Activated CD4-positive, CD25-positive, alpha-beta regulatory T cell treated with anti-CD3 and anti-CD28 coated beads, Interleukin-2, amount 50 U/mL, for 16 hours (primary cell): ENCODE results near the gene FSD1L.
A peak's percentile ranks its signal among the peaks of the same experiment; 100 is the strongest.

Experiments
- DNase-seq: peaks from one replicate; pipeline ENCODE4 v3.0.0-alpha.2; 2020; ENCODE audit warnings: low read depth, low spot score

The FSD1L gene

DNA sequence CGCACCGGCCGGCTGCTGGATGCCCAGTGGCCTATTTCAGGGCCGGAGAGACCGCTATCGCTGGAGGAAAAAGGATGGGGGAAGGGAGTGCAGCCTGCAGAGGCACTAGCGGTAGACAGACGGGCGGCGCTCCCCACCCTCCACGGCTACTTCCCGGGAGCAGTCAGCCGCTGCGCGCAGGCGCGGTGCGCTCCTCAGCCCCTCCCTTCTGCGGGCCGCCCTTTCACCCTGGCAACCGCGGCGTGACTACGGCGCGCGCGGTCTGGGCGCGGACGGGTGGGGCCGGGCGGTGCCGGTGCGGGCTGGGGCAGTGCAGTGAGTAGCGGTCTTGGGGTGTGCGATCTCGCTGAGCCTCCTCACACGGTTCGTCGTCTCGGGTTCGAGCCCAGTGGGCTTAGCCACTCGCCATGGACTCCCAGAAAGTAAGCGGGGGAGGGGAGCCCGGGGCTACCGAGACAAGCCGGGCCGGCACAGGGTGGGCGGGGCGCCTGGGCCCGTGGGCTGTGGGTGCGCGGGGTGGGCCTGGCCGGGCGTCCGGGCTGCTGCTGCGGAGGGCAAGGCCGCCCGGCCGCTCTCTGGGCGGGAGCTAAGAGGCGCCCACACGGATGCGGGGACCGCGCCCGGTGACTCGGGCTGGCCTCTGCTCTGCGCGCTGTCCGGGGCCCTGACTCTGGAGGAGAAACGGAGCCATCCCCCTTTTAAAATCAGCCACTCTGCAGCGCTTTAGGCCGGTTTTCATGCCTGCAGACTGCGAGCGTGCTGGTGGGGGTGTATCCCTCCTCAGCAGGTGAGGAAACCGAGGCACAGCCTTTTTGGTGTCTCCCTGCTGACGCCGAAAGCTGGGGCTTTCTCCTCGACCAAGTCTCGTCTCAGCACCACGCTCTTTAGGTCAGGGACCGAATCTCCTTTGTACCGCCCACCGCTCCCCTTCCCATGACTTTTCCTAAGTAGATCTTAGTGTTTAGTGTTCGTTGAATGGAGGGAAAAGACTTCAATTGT, at the start of gene FSD1L:
Gene FSD1L (plus strand): TSS at position 221 of the 999 bp plus-strand sequence. CDS start 187 bp downstream, at position 408.
- DNase-seq: peak; percentile 50

DNA sequence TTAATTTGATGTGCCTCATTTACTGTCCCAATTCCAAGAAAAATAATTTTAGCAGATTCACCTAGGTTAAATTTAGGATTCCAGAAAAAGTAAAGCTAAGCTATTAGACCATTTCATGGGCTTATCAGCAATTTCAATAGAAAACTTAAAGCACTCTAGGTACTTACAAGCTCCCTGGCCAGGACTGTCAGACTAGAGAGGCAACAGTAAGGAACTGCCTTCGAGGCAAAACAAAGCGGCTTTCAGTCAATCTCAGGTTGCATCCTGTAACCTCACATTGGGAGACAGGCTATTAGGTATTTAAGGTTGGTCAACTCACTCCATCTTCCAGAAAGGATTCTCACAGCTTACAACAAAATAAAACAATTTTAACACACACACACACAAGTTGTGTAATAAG, 48.7 kb upstream of the FSD1L start:
- DNase-seq: no peak

DNA sequence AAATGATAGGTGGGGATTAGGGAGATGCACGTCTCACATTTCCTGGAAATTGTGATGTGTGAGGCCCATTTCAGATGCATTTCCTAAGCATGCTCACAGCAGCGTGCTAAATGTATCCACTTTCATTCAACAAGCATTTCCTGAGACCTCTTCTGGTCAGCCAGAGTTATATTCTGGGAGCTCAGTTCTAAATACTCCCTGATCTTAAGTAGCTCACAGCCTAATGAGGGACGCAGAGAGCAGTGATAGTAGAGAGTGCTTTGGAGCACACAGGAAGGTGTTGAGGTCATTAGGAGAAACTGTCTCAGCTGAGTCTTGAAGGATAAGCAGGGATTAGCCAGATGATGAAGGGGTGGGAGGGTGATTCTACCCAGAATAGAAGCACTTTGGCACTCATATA, 46.2 kb upstream of the FSD1L start:
- DNase-seq: no peak

DNA sequence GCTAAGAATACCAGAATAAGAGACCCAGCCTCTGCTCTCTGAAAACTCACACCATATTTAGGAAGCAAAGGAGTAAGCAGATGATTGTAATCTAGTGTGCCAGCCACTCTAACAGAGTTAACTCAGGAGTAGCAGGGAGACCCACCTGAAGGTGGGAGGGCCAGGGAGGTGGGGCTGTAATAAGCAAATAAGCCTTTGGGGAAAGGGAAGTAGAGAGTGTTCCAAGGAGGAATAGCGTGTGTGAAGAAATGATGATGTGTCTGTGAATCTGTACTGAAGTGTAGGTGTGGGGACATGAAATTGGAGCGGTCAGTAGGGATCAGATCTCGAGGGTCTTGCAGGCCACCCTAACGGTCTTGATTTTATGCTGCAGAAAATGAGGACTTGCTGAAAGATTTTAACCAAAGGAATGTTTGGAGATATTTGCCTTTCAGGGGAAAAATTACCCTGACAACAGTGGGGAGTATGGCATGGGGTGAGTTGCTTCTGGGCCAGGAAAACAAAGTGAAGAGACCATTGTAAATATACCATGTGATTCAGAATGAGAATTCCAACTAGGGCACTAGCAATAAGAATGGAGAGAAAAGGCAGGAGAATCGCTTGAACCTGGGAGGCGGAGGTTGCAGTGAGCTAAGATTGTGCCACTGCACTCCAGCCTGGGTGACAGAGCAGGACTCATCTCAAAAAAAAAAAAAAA, 44.1 kb upstream of the FSD1L start:
- DNase-seq: no peak

DNA sequence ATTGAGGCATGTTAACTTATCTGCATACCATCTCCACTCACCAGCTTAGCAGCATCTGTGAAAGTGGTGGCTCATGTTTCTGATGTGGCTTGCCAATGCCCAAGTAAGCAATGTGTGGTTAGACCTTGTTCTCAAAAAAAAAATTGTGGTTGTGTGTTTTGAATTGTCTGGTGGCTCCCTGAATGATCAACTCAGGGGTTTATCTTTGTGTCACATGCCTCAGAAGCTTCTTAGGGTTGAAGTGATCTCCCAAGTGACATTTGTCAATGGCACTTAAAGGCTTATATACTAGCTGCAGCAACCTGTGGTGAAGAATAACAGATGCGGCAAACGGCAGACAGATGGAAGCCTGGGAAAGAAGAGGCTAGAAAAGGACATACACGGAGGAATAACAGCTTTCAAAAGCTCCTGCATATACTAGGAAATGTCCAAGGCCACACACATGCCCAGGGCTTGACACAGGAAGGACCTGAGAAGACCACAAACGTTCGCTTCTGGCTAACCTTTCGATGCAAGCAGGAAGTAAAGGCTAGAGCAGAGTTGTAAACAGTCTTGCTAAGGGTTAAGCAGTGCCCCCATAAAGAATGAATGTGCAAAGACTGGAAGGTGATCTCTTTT, 42.2 kb upstream of the FSD1L start:
- DNase-seq: no peak

DNA sequence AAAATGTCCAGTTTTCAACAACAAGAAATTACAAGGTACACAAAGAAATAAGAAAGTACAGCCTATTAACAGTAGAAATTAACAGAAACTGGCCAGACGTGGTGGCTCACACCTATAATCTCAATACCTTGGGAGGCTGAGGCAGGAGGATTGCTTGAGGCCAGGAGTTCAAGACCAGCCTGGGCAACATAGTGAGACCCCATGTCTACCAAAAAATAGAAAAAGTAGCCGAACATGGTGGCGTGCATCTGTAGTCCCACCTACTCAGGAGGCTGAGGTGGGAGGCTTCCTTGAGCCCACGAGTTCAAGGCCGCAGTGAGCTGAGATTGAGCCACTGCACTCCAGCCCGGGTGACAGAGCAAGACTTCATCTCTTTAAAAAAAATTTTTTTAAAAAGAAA, 41.5 kb upstream of the FSD1L start:
- no peak for DNase-seq

DNA sequence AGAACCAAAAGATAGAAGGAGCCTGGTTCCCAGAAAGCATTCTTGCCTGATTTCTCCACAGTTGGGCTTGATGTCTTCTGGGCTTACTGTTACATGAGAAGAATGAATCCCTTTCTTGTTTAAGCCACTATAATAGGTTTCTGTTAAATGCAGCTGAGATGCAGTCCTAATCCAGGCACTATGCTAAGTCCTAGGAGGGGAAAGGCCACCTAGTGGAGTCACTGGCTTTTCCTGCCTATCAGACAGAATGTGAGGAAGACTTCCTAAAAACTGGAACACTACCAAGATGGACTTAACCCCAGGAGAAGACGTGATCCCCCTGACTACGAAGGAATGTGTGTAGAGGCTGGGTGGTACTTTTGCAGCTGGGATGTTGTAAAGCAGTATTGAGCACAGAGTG, 34.3 kb upstream of the FSD1L start:
- no peak for DNase-seq

DNA sequence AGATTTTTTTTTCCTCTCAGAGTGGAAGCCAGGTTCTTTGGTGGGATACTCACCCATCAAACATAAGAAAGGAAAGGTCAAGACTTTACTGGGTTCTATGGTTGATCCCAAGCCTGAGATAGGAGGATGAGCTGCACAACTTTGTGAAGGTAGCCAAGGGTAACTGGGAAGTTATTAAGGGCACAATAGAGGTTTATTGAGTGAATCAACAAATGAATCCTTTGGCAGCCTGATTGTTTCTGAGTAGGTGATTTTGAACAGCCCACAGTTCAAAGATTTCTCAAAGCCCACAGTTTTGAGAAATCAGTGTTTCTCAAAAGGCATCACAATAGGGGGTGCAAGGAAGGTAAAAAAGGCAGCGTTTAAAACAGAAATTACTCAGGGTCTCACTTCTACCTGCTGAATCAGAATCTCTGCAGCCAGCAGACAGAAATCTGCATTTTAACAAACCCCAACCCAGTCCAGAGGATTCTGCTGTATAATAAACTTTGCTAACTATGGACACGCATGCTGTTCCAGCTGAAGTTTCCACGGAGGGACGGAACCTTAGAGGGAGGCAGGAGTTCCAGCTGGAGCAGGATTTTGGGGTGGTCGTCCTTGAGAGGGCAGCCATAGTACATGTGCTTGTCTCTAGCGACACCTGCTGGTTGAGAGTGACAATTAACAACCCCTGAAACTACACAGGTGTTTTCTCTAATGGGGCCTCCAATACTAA, 32.7 kb upstream of the FSD1L start:
- DNase-seq: peak; percentile 40

DNA sequence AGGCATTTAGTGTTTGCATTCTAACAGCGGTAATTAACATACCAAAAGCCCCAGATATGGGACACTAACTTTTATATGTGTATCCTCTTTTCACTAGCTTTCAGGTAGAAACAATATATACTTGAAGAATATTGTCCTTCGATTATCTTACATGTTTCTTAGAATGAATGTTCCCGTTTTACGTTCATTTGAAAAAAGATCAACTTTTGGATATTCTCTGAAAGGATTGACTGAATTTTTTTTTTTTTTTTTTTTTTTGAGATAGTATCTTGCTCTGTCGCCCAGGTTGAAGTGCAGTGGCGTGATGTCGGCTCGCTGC, 32.2 kb upstream of the FSD1L start:
- DNase-seq: no peak

DNA sequence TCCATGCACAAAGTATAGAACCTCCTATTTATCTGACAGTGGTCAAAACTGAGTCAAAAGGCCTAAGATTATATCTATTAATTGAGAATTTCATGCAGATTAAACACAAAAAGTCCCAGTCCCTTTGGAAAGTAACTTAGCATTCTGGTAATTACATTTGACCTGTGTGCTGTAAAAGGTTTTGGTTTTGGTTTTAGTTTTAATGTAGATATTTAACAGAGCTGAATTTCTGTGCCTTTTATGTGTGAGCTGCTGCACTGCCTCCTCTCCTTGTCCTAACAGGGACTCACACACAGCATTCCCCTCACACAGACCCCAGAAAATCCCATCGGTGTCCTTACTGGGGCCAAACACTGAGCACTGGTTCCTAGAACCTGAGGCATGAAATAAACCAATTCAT, 31.0 kb upstream of the FSD1L start:
- DNase-seq: no peak

DNA sequence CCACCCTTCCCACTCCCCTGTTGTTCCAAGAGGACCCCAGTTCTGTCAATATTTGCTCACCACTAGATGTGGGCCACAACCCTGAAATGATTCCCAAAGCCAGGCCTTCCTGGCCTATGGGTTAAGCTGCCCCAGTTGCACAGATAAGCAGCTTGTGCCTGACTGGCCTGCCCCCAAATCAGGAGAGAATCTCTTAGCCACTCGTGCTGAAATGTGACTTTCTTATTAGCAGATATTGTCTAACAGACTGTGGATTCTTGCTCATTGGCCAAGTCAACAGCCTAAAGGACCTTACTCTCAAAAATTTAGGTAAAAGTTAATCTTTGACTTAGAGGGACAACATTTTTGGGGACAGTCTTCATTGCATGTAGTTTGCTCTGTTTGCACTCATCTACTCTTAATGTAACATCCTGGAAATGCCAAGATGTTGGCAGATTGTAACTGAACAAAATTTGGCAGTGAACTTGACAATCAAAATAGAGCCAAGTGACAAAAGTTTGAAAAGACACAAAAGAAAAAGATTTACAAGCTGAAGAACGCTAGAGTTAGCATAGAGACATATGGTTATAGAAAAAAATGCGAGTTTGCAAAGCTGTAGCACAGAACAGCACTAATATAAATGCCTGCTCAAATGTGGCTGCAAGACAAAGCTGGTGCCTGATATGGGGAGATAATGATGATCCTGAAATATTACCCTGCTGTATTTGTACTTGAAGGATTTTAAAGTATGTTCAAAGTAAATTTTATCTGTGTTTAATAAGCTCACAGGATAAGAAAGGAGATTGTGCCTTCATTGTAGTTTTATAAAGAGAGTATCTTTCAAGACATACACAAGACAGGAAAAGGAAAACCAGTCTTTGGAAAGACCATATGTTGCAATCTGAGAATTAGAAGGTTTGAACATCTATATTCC, 29.0 kb upstream of the FSD1L start:
- no peak for DNase-seq

DNA sequence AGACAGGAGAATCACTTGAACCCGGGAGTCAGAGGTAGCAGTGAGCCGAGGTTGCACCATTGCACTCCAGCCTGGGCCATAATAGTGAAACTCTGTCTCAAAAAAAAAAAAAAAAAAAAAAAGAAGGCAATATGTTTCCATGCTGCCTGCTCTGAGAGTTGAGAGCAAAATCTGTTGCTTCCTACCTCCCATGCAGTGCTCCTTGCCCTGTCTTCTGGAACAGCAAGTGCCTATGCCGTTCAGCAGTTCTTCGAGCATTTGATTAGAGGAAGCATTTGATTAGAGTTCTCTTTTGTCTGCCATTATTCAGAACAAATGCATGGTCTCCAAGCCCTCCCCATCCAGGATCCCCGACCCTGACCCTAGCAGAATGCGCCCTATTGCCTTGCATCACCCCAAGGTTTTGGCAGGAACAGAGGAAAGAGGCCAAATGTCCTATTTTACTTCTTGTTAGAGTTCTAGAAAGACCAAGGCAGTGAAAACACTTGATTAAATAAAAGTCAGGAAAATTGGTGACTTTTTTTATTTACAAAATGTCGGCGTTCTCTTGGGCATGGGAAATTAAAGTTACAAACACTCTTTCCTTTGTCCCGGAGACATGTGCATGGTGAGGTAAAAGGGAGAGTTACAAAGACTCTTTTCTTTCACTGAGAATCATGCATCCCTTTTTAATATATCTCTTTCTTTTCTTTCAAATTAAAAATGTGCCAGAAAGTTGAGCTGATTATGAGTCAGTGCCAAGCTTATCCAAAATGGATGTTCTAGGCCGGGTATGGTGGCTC, 27.8 kb upstream of the FSD1L start:
- DNase-seq: no peak

DNA sequence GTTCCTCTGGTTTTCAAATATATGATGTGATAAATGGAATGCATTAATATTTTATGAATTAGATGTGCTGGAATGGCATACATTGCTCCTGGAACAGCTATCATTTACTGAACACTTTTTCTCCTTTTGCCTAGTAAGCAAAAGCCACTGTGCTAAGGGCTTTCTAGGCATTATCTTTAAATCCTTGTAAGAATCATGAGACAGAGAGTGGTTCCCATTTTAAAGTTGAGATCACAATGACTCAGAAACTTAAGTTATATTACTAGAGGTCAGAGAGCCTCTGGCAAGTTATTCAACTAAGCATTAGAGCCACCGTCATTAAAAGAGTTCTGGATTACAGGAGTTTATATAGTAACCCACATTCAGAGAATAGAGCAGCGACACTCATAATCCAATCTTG, 26.7 kb upstream of the FSD1L start:
- no peak for DNase-seq

DNA sequence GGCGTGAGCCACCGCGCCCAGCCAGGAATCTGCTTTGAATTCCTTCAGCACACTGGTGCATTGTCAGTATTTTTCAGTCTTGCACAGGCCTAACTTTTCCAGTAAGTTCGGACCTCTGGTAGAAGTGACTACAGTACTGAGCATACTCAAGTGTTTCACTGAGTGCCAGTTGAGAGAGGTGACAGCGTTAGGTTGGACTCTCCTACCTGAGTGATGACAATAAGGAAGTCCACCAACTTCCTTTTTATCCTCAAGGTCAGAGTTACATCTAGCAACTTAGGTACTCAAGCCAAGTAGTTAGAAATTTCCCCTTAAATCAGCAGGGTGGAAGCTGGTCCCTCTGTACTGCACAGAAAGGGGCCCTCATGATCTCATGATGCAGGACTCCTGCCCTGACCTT, 26.0 kb upstream of the FSD1L start:
- DNase-seq: no peak

DNA sequence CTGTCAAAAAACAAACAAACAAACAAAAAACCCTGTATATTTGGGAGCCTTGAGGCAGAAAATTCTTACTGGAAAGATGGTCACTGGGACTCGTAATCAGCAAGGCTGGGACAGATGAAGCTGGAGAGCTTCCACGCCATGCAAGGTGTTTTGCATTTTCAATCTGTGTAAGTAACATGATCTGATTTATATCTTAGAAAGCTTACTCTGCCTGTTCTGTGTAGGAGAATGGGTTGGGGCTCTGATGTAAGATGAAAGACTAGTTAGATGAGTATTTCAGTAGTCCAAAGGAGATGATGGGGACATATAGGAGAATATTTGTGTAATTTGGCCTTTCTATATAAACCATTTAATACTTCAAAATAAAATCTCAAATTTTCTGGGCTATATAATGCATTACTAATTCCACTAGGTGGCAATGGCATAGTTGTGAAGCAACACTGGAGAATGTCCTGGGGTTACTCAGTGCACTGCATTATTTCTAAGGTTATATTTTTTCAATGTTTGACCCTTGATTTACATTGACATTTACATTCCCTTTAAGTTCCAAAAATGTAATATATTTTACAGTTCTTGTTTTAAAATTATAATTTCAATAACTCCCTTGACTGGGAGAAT, 21.9 kb upstream of the FSD1L start:
- no peak for DNase-seq

DNA sequence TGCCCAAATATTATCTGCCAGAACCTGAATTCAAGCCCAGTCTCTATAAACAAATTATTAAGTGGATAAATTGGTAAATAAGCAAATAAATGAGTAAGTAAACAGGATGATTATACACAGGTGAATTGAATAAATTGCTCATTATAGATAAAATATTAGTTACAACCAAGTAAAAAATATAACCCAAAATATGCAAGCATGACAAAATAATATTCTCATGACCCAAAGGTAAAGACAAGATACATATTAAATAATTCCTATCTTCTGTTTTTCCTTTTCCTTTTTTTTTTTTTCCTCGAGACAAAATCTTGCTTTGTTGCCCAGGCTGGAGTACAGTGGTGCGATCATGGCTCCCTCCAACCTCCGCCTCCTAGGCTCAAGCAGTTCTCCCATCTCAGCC, 21.2 kb upstream of the FSD1L start:
- no peak for DNase-seq

DNA sequence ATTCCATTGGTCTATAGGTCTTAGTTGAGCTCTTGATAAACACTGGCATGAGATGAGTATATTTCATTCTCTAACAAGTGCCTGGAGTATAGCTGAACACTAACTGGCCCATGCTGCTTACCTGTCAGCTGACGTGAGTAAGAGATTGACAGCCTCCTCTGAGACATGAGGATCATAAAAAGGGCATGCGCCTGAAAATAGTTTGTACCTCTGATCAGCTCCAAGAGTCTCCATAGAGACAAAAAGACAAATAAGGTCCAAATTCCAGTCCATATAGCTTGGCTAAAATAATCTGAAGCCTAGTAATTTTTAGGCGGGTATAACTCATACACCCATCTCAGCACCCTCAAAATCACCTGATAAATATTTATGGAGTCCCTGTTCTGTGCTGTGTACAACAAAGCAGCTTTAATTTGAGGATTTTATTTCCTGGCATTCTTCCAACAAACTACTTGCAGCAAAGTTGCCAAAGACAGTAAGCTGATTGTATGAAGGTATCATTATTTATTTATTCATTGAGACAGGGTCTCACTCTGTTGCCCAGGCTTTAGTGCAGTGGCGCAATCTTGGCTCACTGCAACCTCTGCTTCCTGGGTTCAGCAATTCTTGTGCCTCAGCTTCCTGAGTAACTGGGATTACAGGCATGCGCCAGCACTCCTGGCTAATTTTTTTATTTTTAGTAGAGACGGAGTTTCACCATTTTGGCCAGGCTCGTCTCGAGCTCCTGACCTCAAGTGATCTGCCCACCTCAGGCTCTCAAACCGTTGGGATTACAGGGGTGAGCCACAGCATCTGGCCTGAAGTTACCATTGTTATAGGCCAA, 16.2 kb upstream of the FSD1L start:
- no peak for DNase-seq

DNA sequence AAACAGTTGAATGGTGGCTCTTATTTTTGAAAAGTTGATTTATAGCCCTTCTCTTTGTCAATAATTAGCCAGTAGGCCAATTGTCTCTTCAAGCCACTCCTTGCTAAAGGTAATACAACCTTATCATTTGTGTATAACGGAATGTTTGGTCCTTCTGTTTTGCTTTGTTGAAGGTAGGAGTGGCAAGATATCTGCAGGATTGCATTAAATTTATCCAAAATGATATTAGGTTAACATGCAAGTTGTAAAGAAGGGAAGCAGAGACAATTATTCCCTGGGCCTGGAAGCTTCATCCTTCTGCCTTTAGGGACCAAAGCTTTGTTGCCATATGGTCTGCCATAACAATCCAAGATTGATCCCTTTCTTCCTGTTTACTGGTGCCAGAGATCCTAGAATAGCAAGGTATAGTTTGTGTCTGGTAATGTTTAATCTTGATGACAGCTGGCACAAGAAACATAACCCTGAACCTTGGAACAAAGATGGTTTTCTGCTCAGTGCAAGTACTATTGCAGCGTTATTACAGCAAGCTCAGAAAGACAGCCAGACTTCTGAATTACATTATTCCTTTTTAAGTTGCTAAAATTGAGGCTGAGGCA, 15.5 kb upstream of the FSD1L start:
- DNase-seq: no peak
